ENCODE results near the gene GCSH. TPM values are rescaled to one million over a fixed set of nuclear protein-coding genes. Genes with fewer than 3 reads are reported as not detected.

GCSH gene
- total and polyA plus RNA-seq, 8 donors: 7.4 to 18.7 (median 12.0) TPM

DNA sequence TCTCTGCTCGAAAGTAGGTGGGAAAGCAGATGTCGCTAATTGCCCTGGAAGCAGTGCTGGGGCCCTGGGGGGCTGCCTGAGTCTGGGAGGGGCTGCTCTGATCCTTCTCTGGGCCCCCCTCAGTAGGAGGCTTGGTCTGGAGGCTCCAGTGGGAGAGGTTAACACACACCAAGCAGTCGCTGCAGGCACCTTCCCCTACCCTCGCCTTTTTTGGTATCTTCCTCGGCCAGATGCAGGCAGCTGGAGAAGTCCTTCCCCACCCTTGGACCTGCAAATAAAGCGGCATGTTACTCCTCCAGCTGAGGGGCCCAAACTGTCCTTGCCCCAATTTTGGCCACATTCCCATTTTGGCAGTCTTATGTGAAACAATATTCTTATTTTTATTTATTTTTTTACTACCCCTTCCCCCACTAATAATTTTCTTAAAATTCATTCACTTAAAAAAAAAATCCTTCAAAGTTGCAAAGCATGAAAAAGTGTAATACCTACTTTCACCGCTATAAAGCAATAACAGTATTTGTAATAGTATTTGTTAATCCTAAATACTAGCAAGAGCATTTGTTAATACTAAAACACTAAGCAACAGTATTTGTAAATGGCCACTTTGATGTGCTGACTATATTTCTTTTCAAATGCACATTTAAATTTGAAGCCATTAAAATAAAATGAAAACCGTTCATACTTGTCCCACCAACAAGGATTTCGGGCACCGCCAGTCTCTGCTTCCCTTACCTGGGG, 34.2 kb downstream of the GCSH start:
- TF ChIP-seq, protein P1, sequence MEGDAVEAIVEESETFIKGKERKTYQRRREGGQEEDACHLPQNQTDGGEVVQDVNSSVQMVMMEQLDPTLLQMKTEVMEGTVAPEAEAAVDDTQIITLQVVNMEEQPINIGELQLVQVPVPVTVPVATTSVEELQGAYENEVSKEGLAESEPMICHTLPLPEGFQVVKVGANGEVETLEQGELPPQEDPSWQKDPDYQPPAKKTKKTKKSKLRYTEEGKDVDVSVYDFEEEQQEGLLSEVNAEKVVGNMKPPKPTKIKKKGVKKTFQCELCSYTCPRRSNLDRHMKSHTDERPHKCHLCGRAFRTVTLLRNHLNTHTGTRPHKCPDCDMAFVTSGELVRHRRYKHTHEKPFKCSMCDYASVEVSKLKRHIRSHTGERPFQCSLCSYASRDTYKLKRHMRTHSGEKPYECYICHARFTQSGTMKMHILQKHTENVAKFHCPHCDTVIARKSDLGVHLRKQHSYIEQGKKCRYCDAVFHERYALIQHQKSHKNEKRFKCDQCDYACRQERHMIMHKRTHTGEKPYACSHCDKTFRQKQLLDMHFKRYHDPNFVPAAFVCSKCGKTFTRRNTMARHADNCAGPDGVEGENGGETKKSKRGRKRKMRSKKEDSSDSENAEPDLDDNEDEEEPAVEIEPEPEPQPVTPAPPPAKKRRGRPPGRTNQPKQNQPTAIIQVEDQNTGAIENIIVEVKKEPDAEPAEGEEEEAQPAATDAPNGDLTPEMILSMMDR (IDR thresholded peaks at IDR 0.05): no peak
- H3K4me1 ChIP-seq: no peaks in the 10 kb centered on the region
- no peak overlapping the region for H3K4me3 ChIP-seq
- H3K27ac ChIP-seq: no peak overlapping the region
- no peaks in the 10 kb centered on the region for H3K36me3 ChIP-seq
- H3K27me3 ChIP-seq: no peaks in the 10 kb centered on the region
- WGBS, 2 donors: 90 to 91% methylated on average over 10 of the region's 10 CpGs
- DNase-seq: no peak
- no peaks in the 10 kb centered on the region for H3K9me3 ChIP-seq
- intact Hi-C loops (cut with DNase I): no loop called here
- no peak for FAIRE-seq
- ATAC-seq: no peak

DNA sequence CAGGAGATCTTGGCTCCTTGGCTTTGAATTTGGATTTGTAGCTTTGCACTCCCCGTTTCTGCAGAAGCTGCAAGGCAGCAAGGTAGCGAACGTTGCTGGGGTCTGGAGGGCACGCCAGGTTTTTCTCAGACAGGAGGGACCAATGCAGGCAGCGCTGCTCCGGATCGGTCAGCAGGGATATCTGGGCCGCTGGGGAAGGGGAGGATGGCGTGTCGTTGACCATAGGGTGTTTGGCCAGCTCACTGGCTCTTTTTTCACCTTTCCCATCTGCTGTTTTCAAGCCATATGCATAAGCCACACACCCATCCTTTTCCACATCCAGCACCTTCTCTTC, 34.9 kb downstream of the GCSH start:
- TF ChIP-seq, protein P1 (IDR thresholded peaks at IDR 0.05): no peak
- H3K4me3 ChIP-seq: no peak overlapping the region
- FAIRE-seq (no peak), DNase-seq (no peak), ATAC-seq (no peak)
- H3K9me3 ChIP-seq: no peaks in the 10 kb centered on the region
- no peaks in the 10 kb centered on the region for H3K27me3 ChIP-seq
- H3K36me3 ChIP-seq: no peaks in the 10 kb centered on the region
- no peak overlapping the region for H3K27ac ChIP-seq
- H3K4me1 ChIP-seq: no peaks in the 10 kb centered on the region
- intact Hi-C loops (cut with DNase I): no loop called here
- 85 to 90% methylated on average over 10 of the region's 10 CpGs for WGBS, 2 donors

DNA sequence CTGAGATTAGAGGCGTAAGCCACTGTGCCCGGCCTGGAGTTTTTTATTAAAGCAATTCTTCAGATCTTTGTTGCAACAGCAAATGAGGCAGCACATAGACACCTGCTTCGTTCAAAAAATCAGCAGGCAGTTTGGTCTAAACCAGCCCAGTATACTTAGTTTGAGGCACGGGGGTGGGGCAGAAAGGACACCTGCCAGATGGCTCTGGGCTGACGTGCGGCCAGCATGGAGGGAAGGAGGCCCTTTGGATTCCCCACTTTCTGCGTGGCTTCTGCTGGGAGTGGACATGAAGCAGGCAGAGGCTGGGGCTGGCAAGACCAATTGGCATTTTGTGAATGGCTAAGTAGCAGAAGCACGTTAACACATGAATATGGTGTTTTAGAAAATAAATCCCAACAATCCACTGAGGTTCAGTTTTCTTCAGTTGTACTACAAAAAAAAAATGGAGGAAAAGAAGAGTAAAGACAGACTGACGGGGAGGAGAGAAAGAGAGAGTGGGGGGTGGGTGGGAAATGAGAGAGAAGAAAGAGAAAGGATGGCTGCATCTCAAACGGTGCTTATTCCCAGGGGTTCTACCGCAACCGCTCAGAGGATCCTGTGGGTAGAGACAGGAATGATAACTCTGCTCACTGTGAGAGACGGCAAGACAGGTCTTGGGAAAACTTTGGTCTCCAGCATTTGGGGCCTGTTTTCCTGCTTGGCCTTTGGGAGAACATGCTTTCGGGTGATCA, 35.5 kb downstream of the GCSH start:
- TF ChIP-seq, protein P1 (IDR thresholded peaks at IDR 0.05): no peak
- intact Hi-C loops (cut with DNase I): no loop called here
- Histone ChIP-seq H3K4me1 (no peaks in the 10 kb centered on the region), H3K27me3 (no peaks in the 10 kb centered on the region), H3K27ac (no peak overlapping the region), H3K9me3 (no peaks in the 10 kb centered on the region), H3K36me3 (no peaks in the 10 kb centered on the region), H3K4me3 (no peak overlapping the region)
- FAIRE-seq: no peak
- no peak for ATAC-seq
- WGBS, 2 donors: 83 to 85% methylated on average over 14 of the region's 14 CpGs
- no peak for DNase-seq

DNA sequence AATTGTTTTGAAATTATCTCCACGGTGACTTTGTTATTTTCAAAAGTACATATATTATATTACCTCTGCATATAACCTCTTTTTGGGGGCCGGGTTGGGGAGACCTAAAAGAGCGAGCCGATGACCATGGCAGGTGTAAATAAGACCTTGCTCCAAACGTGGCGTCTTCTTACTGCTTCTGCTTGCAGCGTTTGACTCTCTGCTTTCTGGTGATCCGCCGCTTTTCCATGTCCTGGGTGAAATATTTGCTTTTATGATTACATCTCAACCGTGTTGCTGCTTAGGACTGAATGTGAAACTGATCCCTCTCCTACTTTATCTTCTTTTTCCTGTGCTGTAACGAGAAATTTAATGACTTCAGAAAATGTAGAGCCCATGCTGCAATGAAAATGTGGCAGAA, 42.4 kb downstream of the GCSH start:
- no peak for DNase-seq
- TF ChIP-seq, protein P1 (IDR thresholded peaks at IDR 0.05): no peak
- H3K9me3 ChIP-seq: no peaks in the 10 kb centered on the region
- H3K36me3 ChIP-seq: no peaks in the 10 kb centered on the region
- H3K27ac ChIP-seq: no peak overlapping the region
- FAIRE-seq: no peak
- H3K27me3 ChIP-seq: no peaks in the 10 kb centered on the region
- 71 to 74% methylated on average over 11 of the region's 11 CpGs for WGBS, 2 donors
- no peak for ATAC-seq
- H3K4me1 ChIP-seq: no peaks in the 10 kb centered on the region
- intact Hi-C loops (cut with DNase I): no loop called here
- H3K4me3 ChIP-seq: no peak overlapping the region

DNA sequence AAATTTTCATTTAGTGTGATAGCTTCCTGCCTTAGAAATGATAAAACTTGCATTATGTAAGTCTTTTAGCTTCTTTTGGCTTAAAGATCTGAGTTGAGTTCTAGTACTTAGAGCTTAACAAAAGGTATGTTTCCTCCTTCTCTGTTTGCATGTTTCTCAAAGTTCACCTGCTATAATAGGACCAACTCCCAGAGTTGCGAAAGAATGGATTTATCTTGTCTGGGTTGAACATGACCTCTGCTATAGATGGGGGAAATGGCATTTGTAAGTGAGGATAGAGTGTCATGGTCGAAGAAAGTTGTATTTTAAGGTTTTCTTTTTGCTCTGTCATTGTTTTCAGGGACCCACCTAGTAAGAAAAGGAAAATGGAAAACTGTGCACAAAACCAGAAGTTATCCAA, 53.4 kb downstream of the GCSH start:
- Histone ChIP-seq H3K36me3 (peaks cover 3 to 34% (median 6%) of the 10 kb centered on the region in 3 donors), H3K9me3 (no peaks in the 10 kb centered on the region), H3K4me3 (no peak overlapping the region), H3K27ac (no peak overlapping the region), H3K27me3 (no peaks in the 10 kb centered on the region), H3K4me1 (peaks cover 0 to 4% (median 3%) of the 10 kb centered on the region in 3 donors)
- DNase-seq (no peak), ATAC-seq (no peak), FAIRE-seq (no peak)
- 96 to 98% methylated on average over 2 of the region's 2 CpGs for WGBS, 2 donors
- intact Hi-C loops (cut with DNase I): no loop called here
- TF ChIP-seq, protein P1 (IDR thresholded peaks at IDR 0.05): no peak

Measured in pancreas (tissue), 10 donors.